GM19463 (cell line): ENCODE measurements around the gene VSIG1.
A peak's percentile ranks its signal among the peaks of the same experiment; 100 is the strongest.

Source experiments
- ATAC-seq: cut with Tn5 transposase; IDR thresholded peaks from one replicate; pipeline ENCODE4 v1.9.1; 2021; ENCODE audit warnings: mild to moderate bottlenecking, moderate library complexity; ENCODE audit not compliant: unreplicated experiment

Gene VSIG1

GRCh38 chrX:108064001-108064400, 19.1 kb downstream of the VSIG1 start:
- no peak for ATAC-seq

- ATAC-seq = no peak
Observed at GRCh38 chrX:108064613-108065012, 19.7 kb downstream of the VSIG1 start.

- ATAC-seq = no peak
Observed at GRCh38 chrX:108068121-108068520, 23.3 kb downstream of the VSIG1 start.

GRCh38 chrX:108070891-108071290, 26.0 kb downstream of the VSIG1 start:
- ATAC-seq = no peak

GRCh38 chrX:108071578-108071977, 26.7 kb downstream of the VSIG1 start:
- ATAC-seq = no peak

GRCh38 chrX:108072746-108073145, 27.9 kb downstream of the VSIG1 start:
- ATAC-seq = no peak

GRCh38 chrX:108081110-108081509, 36.2 kb downstream of the VSIG1 start:
- no peak for ATAC-seq

- ATAC-seq = no peak
Observed at GRCh38 chrX:108087792-108088191, 42.9 kb downstream of the VSIG1 start.

GRCh38 chrX:108088511-108088910, 43.6 kb downstream of the VSIG1 start:
- ATAC-seq = no peak

GRCh38 chrX:108090491-108091263, 45.8 kb downstream of the VSIG1 start:
- ATAC-seq = no peak

- peak; percentile 93 for ATAC-seq
Observed at GRCh38 chrX:108091264-108091877, 46.5 kb downstream of the VSIG1 start, which contains the start of the genes ATG4A and PSMD10. ATG4A (plus strand) TSS chrX:108091778; CDS start chrX:108091827, 49 bp downstream. PSMD10 (minus strand) TSS chrX:108091542; CDS start chrX:108091520, 22 bp downstream.

- ATAC-seq = peak; percentile 30
Observed at GRCh38 chrX:108091878-108092291, 47.0 kb downstream of the VSIG1 start.

GRCh38 chrX:108097380-108097779, 52.5 kb downstream of the VSIG1 start:
- no peak for ATAC-seq

GRCh38 chrX:108105473-108105872, 60.6 kb downstream of the VSIG1 start:
- no peak for ATAC-seq

- no peak for ATAC-seq
Observed at GRCh38 chrX:108114541-108114940, 69.7 kb downstream of the VSIG1 start.

GRCh38 chrX:108117988-108118387, 73.1 kb downstream of the VSIG1 start:
- ATAC-seq = no peak

GRCh38 chrX:108121291-108121690, 76.4 kb downstream of the VSIG1 start:
- ATAC-seq = no peak

GRCh38 chrX:108122748-108123147, 77.9 kb downstream of the VSIG1 start:
- ATAC-seq = no peak

GRCh38 chrX:108123591-108124366, 78.9 kb downstream of the VSIG1 start:
- no peak for ATAC-seq

- ATAC-seq = no peak
Observed at GRCh38 chrX:108126661-108127060, 81.8 kb downstream of the VSIG1 start.

- ATAC-seq = no peak
Observed at GRCh38 chrX:108127152-108127551, 82.3 kb downstream of the VSIG1 start.
